Ishikawa (cell line): Measurements from ENCODE around the gene SCRN2.

Experiments used
- CEBPB ChIP-seq: IDR thresholded peaks from 2 replicates; pipeline ENCODE4 v1.6.1; 2012
- CREB1 ChIP-seq: IDR thresholded peaks from 2 replicates; pipeline ENCODE4 v1.6.1; 2012; ENCODE audit warnings: low read depth
- EGR1 ChIP-seq: IDR thresholded peaks from 2 replicates; pipeline ENCODE4 v1.6.1; 2012
- EP300 ChIP-seq: IDR thresholded peaks from 2 replicates; pipeline ENCODE4 v1.6.1; 2012; ENCODE audit warnings: borderline replicate concordance
- NFIC ChIP-seq: IDR thresholded peaks from 2 replicates; pipeline ENCODE4 v1.6.1; 2012
- RAD21 ChIP-seq: IDR thresholded peaks from 2 replicates; pipeline ENCODE4 v1.6.1; 2012; ENCODE audit warnings: low read depth
- TAF1 ChIP-seq: IDR thresholded peaks from 2 replicates; pipeline ENCODE4 v1.6.1; 2012; ENCODE audit warnings: low read depth, mild to moderate bottlenecking
- TCF12 ChIP-seq: IDR thresholded peaks from 2 replicates; pipeline ENCODE4 v1.6.1; 2012; ENCODE audit warnings: low read depth
- TEAD4 ChIP-seq: IDR thresholded peaks from 2 replicates; pipeline ENCODE4 v1.6.1; 2012
- ZBTB7A ChIP-seq: IDR thresholded peaks from 2 replicates; pipeline ENCODE4 v1.6.1; 2012; ENCODE audit warnings: low read depth
- TF ChIP-seq, protein P1 (sequence below): IDR thresholded peaks from 2 replicates; pipeline ENCODE4 v1.6.1; 2012
- TF ChIP-seq, protein P2 (sequence below): IDR thresholded peaks from 2 replicates; pipeline ENCODE4 v1.6.1; 2012; ENCODE audit warnings: low read depth, mild to moderate bottlenecking

DNA sequence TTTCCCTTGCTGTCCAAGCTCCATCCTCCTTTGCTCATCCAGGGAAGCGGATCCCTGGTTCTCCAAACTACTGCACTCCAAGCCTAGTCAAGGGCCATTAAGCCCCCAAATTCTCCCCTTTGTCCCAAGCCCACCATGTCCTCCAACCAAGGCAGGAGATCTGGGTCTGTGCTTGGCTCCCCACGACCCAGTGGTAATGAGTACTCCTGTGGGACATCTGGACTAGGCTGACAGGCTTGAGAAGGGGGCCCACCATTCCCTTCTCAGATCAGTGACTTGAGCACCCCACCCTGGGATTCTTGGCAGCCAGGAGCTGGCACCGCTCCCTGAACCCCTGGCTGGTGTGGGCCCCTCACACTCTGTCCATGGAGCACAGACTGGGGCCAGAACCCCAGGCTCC, 36.6 kb downstream of the SCRN2 start:
- no peak for TF ChIP-seq CREB1
- no peak for TF ChIP-seq CEBPB
- no peak for TF ChIP-seq TEAD4
- TF ChIP-seq, protein P1, sequence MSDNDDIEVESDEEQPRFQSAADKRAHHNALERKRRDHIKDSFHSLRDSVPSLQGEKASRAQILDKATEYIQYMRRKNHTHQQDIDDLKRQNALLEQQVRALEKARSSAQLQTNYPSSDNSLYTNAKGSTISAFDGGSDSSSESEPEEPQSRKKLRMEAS = no peak
- TF ChIP-seq, protein P2, sequence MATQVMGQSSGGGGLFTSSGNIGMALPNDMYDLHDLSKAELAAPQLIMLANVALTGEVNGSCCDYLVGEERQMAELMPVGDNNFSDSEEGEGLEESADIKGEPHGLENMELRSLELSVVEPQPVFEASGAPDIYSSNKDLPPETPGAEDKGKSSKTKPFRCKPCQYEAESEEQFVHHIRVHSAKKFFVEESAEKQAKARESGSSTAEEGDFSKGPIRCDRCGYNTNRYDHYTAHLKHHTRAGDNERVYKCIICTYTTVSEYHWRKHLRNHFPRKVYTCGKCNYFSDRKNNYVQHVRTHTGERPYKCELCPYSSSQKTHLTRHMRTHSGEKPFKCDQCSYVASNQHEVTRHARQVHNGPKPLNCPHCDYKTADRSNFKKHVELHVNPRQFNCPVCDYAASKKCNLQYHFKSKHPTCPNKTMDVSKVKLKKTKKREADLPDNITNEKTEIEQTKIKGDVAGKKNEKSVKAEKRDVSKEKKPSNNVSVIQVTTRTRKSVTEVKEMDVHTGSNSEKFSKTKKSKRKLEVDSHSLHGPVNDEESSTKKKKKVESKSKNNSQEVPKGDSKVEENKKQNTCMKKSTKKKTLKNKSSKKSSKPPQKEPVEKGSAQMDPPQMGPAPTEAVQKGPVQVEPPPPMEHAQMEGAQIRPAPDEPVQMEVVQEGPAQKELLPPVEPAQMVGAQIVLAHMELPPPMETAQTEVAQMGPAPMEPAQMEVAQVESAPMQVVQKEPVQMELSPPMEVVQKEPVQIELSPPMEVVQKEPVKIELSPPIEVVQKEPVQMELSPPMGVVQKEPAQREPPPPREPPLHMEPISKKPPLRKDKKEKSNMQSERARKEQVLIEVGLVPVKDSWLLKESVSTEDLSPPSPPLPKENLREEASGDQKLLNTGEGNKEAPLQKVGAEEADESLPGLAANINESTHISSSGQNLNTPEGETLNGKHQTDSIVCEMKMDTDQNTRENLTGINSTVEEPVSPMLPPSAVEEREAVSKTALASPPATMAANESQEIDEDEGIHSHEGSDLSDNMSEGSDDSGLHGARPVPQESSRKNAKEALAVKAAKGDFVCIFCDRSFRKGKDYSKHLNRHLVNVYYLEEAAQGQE = no peak
- TF ChIP-seq EP300 = no peak
- TF ChIP-seq ZBTB7A = no peak
- TF ChIP-seq TCF12 = no peak
- no peak for TF ChIP-seq RAD21
- no peak for TF ChIP-seq TAF1
- no peak for TF ChIP-seq NFIC
- no peak for TF ChIP-seq EGR1
